ENCODE data around the gene RNF34. TPM values are rescaled to one million over a fixed set of nuclear protein-coding genes. Genes with fewer than 3 reads are reported as not detected.

RNF34 gene, protein sequence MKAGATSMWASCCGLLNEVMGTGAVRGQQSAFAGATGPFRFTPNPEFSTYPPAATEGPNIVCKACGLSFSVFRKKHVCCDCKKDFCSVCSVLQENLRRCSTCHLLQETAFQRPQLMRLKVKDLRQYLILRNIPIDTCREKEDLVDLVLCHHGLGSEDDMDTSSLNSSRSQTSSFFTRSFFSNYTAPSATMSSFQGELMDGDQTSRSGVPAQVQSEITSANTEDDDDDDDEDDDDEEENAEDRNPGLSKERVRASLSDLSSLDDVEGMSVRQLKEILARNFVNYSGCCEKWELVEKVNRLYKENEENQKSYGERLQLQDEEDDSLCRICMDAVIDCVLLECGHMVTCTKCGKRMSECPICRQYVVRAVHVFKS
- total RNA-seq, result 10 to 100 TPM; 72.6 to 74.7 TPM
- polyA plus RNA-seq (2013, experiment 1 of 2), result 42.9 TPM
- polyA plus RNA-seq (2013, experiment 2 of 2), result 40.4 TPM
- long read RNA-seq, experiment 1, transcript RNF34-201 (6 exons, 2,066 nt), result major isoform, 8 of 29 reads
- long read RNA-seq, experiment 1, partial matches to known transcripts, result 10 of 29 reads
- long read RNA-seq, experiment 1, other reads (novel, unspliced or antisense), result 5 of 29 reads
- long read RNA-seq, experiment 2, transcript RNF34-203 (7 exons, 2,051 nt), result minor isoform, 8 of 144 reads
- long read RNA-seq, experiment 2, transcript RNF34-201 (6 exons, 2,066 nt), result major isoform, 98 of 144 reads
- long read RNA-seq, experiment 2, partial matches to known transcripts, result 8 of 144 reads
- long read RNA-seq, experiment 2, other reads (novel, unspliced or antisense), result 26 of 144 reads
- long read RNA-seq, experiment 3, transcript RNF34-201 (6 exons, 2,066 nt), result major isoform, 251 of 334 reads
- long read RNA-seq, experiment 3, transcript RNF34-203 (7 exons, 2,051 nt), result minor isoform, 35 of 334 reads
- long read RNA-seq, experiment 3, partial matches to known transcripts, result 14 of 334 reads
- long read RNA-seq, experiment 3, other reads (novel, unspliced or antisense), result 31 of 334 reads
- long read RNA-seq, experiment 4, transcript RNF34-201 (6 exons, 2,066 nt), result major isoform, 133 of 200 reads
- long read RNA-seq, experiment 4, transcript RNF34-211 (5 exons, 1,449 nt), result minor isoform, 5 of 200 reads
- long read RNA-seq, experiment 4, partial matches to known transcripts, result 44 of 200 reads
- long read RNA-seq, experiment 4, other reads (novel, unspliced or antisense), result 15 of 200 reads

DNA sequence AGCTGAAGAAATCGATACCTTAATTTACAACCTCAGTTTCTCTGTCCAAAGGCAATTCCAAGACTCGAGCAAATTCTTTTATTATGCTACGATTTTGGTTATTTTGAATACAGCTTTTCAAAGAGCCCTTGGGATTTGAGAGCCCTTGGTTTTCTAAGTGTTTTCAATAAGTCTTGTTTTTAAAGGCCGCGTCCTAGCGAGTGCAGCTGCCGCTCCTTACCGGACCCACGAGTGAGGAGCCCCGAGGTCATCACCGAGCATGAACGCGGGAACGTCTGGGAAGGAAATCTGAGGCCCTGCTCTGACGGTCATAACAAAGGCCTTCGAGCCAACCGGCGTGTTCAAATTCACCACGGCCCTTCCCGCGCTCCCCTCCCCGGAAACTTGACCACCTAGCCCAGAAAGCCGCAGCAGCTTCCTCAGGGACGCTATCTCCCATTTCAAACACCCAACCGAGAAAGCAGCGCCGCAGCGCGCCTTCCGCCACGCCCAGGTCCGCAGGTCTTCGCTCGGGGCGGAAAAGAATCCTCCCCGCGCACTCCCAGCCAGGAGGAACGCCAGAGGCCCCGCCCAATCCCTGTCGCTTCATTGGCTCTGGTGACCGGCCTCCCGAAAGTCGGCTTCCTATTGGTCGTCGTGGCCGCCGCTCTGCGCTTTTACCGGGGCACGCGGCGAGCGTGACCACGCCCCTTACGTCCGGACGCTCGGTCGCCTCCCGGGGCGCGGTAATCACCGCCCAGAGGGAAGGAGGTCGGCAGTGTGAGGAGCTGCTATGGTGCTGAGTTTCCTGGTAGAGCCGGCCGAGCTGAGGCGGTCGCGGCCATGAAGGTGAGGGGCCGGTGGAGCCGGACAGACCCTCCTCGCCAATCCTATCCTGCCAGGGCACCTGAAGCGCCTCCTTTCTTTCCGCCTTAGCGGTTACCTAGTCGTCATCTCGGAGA, at the start of gene RNF34:
TSS of gene RNF34 (plus strand) at position 728 of the 941 bp plus-strand sequence. CDS start at position 823, 95 bp downstream.
- peak within 1 kb of the TSS; percentile 85 for H3K4me3 Mint-ChIP-seq
- H3K9ac ChIP-seq (ENCODE audit: extremely low read depth, low read length, poor library complexity, severe bottlenecking), result peak within 1 kb of the TSS; percentile 85
- H3K27me3 Mint-ChIP-seq (ENCODE audit: insufficient read depth), result no peaks in the 10 kb centered on the region
- H3K4me1 ChIP-seq (ENCODE audit: control insufficient read depth, insufficient read depth, low read length), result no peaks in the 10 kb centered on the region
- H3K9me3 Mint-ChIP-seq, result no peaks in the 10 kb centered on the region
- H3K36me3 Mint-ChIP-seq (ENCODE audit: low read depth), result peaks cover 14% of the 10 kb centered on the region
- 0 to 1% methylated on average over 42 to 77 of the region's 77 CpGs for WGBS, 2 experiments (ENCODE audit: insufficient coverage in 1 of 2, insufficient read length in 1 of 2)
- peaks cover 21% of the 10 kb centered on the region for H3K36me3 ChIP-seq (ENCODE audit: control insufficient read depth, insufficient read depth, low read length)
- peak within 1 kb of the TSS; percentile 96 for H3K27ac ChIP-seq (ENCODE audit: low read depth, low read length)
- H3K27me3 ChIP-seq (ENCODE audit: control insufficient read depth, insufficient read depth, low read length, poor library complexity, severe bottlenecking), result no peaks in the 10 kb centered on the region
- TF ChIP-seq, protein P1, sequence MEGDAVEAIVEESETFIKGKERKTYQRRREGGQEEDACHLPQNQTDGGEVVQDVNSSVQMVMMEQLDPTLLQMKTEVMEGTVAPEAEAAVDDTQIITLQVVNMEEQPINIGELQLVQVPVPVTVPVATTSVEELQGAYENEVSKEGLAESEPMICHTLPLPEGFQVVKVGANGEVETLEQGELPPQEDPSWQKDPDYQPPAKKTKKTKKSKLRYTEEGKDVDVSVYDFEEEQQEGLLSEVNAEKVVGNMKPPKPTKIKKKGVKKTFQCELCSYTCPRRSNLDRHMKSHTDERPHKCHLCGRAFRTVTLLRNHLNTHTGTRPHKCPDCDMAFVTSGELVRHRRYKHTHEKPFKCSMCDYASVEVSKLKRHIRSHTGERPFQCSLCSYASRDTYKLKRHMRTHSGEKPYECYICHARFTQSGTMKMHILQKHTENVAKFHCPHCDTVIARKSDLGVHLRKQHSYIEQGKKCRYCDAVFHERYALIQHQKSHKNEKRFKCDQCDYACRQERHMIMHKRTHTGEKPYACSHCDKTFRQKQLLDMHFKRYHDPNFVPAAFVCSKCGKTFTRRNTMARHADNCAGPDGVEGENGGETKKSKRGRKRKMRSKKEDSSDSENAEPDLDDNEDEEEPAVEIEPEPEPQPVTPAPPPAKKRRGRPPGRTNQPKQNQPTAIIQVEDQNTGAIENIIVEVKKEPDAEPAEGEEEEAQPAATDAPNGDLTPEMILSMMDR (conservative IDR thresholded peaks at IDR 0.05), result no peak
- peak within 1 kb of the TSS; percentile 99 for H3K27ac Mint-ChIP-seq
- peak within 1 kb of the TSS; percentile 89 for H3K4me3 ChIP-seq (ENCODE audit: low read length)
- peak; percentile 100 for DNase-seq
- no peaks in the 10 kb centered on the region for H3K9me3 ChIP-seq (ENCODE audit: control insufficient read depth, low read length)
- peaks cover 18% of the 10 kb centered on the region for H3K4me1 Mint-ChIP-seq

DNA sequence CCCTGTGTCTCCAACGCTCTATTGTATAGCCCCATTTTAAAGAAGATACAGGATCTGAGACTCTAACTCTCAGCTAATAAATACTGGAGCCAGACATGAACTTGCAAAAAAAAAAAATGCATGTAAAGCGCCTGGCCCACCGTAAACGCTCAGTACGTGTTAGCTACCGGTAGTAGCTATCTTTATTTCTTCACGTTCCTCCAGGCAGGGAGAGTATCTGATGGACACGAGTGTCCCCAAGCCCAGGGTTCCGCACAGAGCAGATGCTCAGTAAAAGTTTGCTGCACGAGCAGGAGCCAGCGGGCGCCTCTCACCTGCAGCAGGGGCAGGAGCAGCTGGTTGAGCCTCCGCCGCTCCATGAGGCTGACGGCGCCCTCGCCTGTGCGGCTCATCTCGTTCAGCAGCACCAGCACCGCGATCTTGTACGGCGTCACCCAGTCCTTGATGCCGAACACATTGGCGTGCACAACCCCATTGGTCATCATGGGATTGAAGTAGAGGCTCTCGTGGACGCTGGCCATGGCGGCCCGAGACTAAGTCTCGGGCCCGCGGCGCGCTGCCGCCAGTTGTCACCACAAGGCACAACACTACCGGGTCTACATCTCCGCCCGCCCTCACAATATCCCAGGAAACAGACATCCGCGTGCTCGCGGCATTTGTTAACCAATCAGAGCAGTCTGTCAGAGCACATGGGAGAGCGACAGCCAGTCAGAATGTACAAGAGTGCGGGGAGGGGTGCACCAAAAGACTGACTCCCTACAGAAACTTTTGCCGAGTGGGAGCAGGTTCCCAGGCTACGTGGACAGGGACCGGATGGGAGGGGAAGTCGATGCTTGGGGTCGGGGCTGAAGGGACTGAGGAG, 47.9 kb upstream of the RNF34 start, which contains the start of gene ANAPC5:
TSS of gene ANAPC5 (minus strand) at position 592 of the 862 bp plus-strand sequence. CDS start at position 521, 71 bp downstream.
- Histone ChIP-seq H3K4me1 (ENCODE audit: control insufficient read depth, insufficient read depth, low read length) (no peaks in the 10 kb centered on the region), H3K27ac (ENCODE audit: low read depth, low read length) (peak within 1 kb of the TSS; percentile 86), H3K27me3 (ENCODE audit: control insufficient read depth, insufficient read depth, low read length, poor library complexity, severe bottlenecking) (no peaks in the 10 kb centered on the region), H3K9ac (ENCODE audit: extremely low read depth, low read length, poor library complexity, severe bottlenecking) (peak within 1 kb of the TSS; percentile 80), H3K4me3 (ENCODE audit: low read length) (peak within 1 kb of the TSS; percentile 97), H3K9me3 (ENCODE audit: control insufficient read depth, low read length) (no peaks in the 10 kb centered on the region), H3K36me3 (ENCODE audit: control insufficient read depth, insufficient read depth, low read length) (peaks cover 12% of the 10 kb centered on the region)
- WGBS, 2 experiments (ENCODE audit: insufficient coverage in 1 of 2, insufficient read length in 1 of 2), result 0% methylated on average over 28 to 48 of the region's 49 CpGs
- Mint-ChIP-seq H3K27me3 (ENCODE audit: insufficient read depth) (no peaks in the 10 kb centered on the region), H3K4me1 (peaks cover 7% of the 10 kb centered on the region), H3K4me3 (peak within 1 kb of the TSS; percentile 88), H3K9me3 (no peaks in the 10 kb centered on the region), H3K27ac (peak within 1 kb of the TSS; percentile 99), H3K36me3 (ENCODE audit: low read depth) (peaks cover 1% of the 10 kb centered on the region)
- TF ChIP-seq, protein P1 (conservative IDR thresholded peaks at IDR 0.05), result peak; percentile 12
- DNase-seq, result peak; percentile 99
